Sigmoid colon (tissue), 4 donors: ENCODE data around the gene PMFBP1.

Source experiments
- POLR2AphosphoS5 ChIP-seq, 4 donors: sonication (generic); formaldehyde crosslinking; IDR thresholded peaks; one replicate each; pipeline ENCODE4 v1.6.1; 2017; ENCODE audit warnings: antibody characterized with exemption in 4 of 4
- TF ChIP-seq, protein P1 (sequence below), 4 experiments: fragments of 450-650 bp in 3 of 4; fragments of 200-600 bp in 1 of 4; IDR thresholded peaks; one replicate each; pipeline ENCODE4 v1.5.1; 2016 to 2019; ENCODE audit warnings: antibody characterized with exemption in 4 of 4, mild to moderate bottlenecking in 3 of 4, moderate library complexity in 2 of 4

DNA sequence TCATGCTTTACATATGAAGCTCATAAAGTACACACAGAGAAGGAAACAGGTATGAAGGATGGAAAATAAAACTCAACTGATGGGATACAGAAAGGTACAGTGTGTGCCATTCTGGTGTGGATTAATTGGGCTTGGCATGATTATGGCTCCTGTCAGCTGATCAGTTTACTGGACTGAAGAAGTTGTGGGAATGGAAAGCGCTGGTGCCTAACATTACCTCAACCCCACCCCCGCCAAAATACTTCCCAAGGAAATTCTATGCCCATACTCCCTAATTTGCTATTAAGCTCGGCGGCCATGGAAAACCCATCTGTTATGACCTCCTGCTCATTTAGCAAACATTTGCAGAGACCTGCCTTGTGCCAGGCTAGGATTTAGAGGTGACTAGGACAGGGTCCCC is 16.6 kb upstream of the PMFBP1 start:
- TF ChIP-seq, protein P1, sequence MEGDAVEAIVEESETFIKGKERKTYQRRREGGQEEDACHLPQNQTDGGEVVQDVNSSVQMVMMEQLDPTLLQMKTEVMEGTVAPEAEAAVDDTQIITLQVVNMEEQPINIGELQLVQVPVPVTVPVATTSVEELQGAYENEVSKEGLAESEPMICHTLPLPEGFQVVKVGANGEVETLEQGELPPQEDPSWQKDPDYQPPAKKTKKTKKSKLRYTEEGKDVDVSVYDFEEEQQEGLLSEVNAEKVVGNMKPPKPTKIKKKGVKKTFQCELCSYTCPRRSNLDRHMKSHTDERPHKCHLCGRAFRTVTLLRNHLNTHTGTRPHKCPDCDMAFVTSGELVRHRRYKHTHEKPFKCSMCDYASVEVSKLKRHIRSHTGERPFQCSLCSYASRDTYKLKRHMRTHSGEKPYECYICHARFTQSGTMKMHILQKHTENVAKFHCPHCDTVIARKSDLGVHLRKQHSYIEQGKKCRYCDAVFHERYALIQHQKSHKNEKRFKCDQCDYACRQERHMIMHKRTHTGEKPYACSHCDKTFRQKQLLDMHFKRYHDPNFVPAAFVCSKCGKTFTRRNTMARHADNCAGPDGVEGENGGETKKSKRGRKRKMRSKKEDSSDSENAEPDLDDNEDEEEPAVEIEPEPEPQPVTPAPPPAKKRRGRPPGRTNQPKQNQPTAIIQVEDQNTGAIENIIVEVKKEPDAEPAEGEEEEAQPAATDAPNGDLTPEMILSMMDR (IDR thresholded peaks at IDR 0.05) = no peak
- no peak for TF ChIP-seq POLR2AphosphoS5 (IDR thresholded peaks at IDR 0.05)
